A549 (cell line): ENCODE measurements around the gene HCLS1. TPM values are rescaled to one million over a fixed set of nuclear protein-coding genes. Genes with fewer than 3 reads are reported as not detected.

Experiments
- ATAC-seq, 2 experiments: fragments of 200-7000 bp in 1 of 2; fragments of >200 bp in 1 of 2; cut with Nextera tagmentation in 1 of 2; cut with Tn5 transposase in 1 of 2; 3 replicates each; pipeline versions ENCODE4 v1.8.0 to v1.9.1; 2018 to 2020; ENCODE audit warnings: mild to moderate bottlenecking in 1 of 2, moderate library complexity in 1 of 2
- CTCF ChIA-PET: fragments of 300-600 bp; sonication (Branson Sonifier 250); formaldehyde crosslinking; extraction: SDS; loops from one replicate; lab custom pipeline; 2021; ENCODE audit warnings: antibody characterized with exemption, inconsistent platforms; lab: Yijun Ruan, JAX
- POLR2A ChIA-PET: fragments of 350-600 bp; formaldehyde crosslinking; extraction: SDS; loops from one replicate; lab custom pipeline; 2021; ENCODE audit warnings: antibody characterized with exemption, inconsistent platforms; lab: Yijun Ruan, JAX
- DNase-seq, 2 experiments: peaks; one replicate each; pipeline versions ENCODE4 v3.0.0 to v3.0.0-alpha.2; 2011 to 2016; ENCODE audit warnings: low read depth in 1 of 2, low spot score in 1 of 2
- FAIRE-seq: peaks from 2 replicates; lab custom pipeline; 2011; peaks lifted over from hg19 to GRCh38; lab: Jason Lieb, UNC
- H3K27ac ChIP-seq, 2 experiments: fragments of >200 bp; sonication (Bioruptor Twin); formaldehyde crosslinking; 3 replicates each; pipeline ENCODE4 v1.5.1; 2016 to 2017
- H3K4me1 ChIP-seq: fragments of >200 bp; sonication (Bioruptor Twin); formaldehyde crosslinking; 3 replicates; pipeline ENCODE4 v1.6.1; 2016
- H3K4me2 ChIP-seq: fragments of >200 bp; sonication (Bioruptor Twin); formaldehyde crosslinking; 3 replicates; pipeline ENCODE4 v1.6.1; 2016
- H3K4me3 ChIP-seq: fragments of >200 bp; sonication (Bioruptor Twin); formaldehyde crosslinking; 3 replicates; pipeline ENCODE4 v1.5.1; 2016
- H3K9me3 ChIP-seq: fragments of >200 bp; sonication (Bioruptor Twin); formaldehyde crosslinking; 3 replicates; pipeline ENCODE4 v1.6.1; 2016
- BHLHE40 ChIP-seq: IDR thresholded peaks from 2 replicates; pipeline ENCODE4 v1.6.1; 2012; ENCODE audit warnings: low read depth, low read length, inconsistent platforms
- CBX2 ChIP-seq: fragments of 200-600 bp; sonication (generic); IDR thresholded peaks from 2 replicates; pipeline ENCODE4 v1.6.1; 2016; ENCODE audit warnings: low read depth, mild to moderate bottlenecking, borderline replicate concordance
- CHD2 ChIP-seq: fragments of 150-350 bp; IDR thresholded peaks from 2 replicates; pipeline ENCODE4 v1.6.1; 2014; ENCODE audit warnings: low read length; ENCODE audit not compliant: partially characterized antibody
- CHD4 ChIP-seq: fragments of 200-600 bp; sonication (generic); IDR thresholded peaks from 2 replicates; pipeline ENCODE4 v1.6.1; 2016; ENCODE audit warnings: antibody characterized with exemption, mild to moderate bottlenecking, borderline replicate concordance
- EHF ChIP-seq: fragments of 250-450 bp; sonication (Bioruptor Pico); IDR thresholded peaks from 2 replicates; pipeline ENCODE4 v1.5.0; 2020; ENCODE audit warnings: mild to moderate bottlenecking
- EHMT2 ChIP-seq: fragments of 200-600 bp; sonication (generic); IDR thresholded peaks from 2 replicates; pipeline ENCODE4 v1.6.1; 2016; ENCODE audit warnings: antibody characterized with exemption, low read depth, mild to moderate bottlenecking, moderate library complexity
- FOXS1 ChIP-seq: fragments of 250-450 bp; sonication (Bioruptor Pico); IDR thresholded peaks from 2 replicates; pipeline ENCODE4 v1.5.0; 2020; ENCODE audit warnings: mild to moderate bottlenecking, moderate library complexity
- HOXB5 ChIP-seq: fragments of 250-450 bp; sonication (Bioruptor Pico); IDR thresholded peaks from 2 replicates; pipeline ENCODE4 v1.5.0; 2020; ENCODE audit warnings: mild to moderate bottlenecking, moderate library complexity
- KDM1A ChIP-seq: fragments of 200-600 bp; sonication (generic); IDR thresholded peaks from 2 replicates; pipeline ENCODE4 v1.6.1; 2016; ENCODE audit warnings: low read depth, mild to moderate bottlenecking
- MAZ ChIP-seq: fragments of 150-350 bp; IDR thresholded peaks from 2 replicates; pipeline ENCODE4 v1.6.1; 2014; ENCODE audit warnings: antibody characterized with exemption, low read depth, low read length, borderline replicate concordance
- NPAS2 ChIP-seq: fragments of 250-450 bp; sonication (Bioruptor Pico); IDR thresholded peaks from 2 replicates; pipeline ENCODE4 v1.8.0; 2022; ENCODE audit warnings: mild to moderate bottlenecking, moderate library complexity, borderline replicate concordance
- NR3C1 ChIP-seq: fragments of >200 bp; sonication (Bioruptor Twin); formaldehyde crosslinking; IDR thresholded peaks from 3 replicates; pipeline ENCODE4 v1.6.1; 2017
- PBX3 ChIP-seq: IDR thresholded peaks from 2 replicates; pipeline ENCODE4 v1.6.1; 2012
- PHF8 ChIP-seq: fragments of 200-600 bp; sonication (generic); IDR thresholded peaks from 2 replicates; pipeline ENCODE4 v1.6.1; 2016; ENCODE audit warnings: low read depth, mild to moderate bottlenecking, antibody characterized with exemption, moderate library complexity, borderline replicate concordance
- RAD21 ChIP-seq, 2 experiments: fragments of >200 bp in 1 of 2; sonication (Bioruptor Twin) in 1 of 2; formaldehyde crosslinking in 1 of 2; IDR thresholded peaks in 1 of 2; conservative IDR thresholded peaks in 1 of 2; 2 replicates in 1 of 2; 3 replicates in 1 of 2; pipeline ENCODE4 v1.6.1; 2012 to 2018; ENCODE audit warnings: inconsistent platforms in 1 of 2
- RARB ChIP-seq: fragments of 250-450 bp; sonication (Bioruptor Pico); IDR thresholded peaks from 2 replicates; pipeline ENCODE4 v1.8.0; 2021; ENCODE audit warnings: mild to moderate bottlenecking, moderate library complexity
- REST ChIP-seq: fragments of 200-600 bp; sonication (generic); IDR thresholded peaks from 2 replicates; pipeline ENCODE4 v1.6.1; 2016; ENCODE audit warnings: antibody characterized with exemption, mild to moderate bottlenecking, moderate library complexity
- SMC3 ChIP-seq: fragments of >200 bp; sonication (Bioruptor Twin); formaldehyde crosslinking; IDR thresholded peaks from 3 replicates; pipeline ENCODE4 v1.6.1; 2018; ENCODE audit warnings: inconsistent platforms
- ZSCAN20 ChIP-seq: fragments of 250-450 bp; sonication (Bioruptor Pico); IDR thresholded peaks from 2 replicates; pipeline ENCODE4 v1.8.0; 2022; ENCODE audit warnings: mild to moderate bottlenecking, moderate library complexity
- WGBS: methylation state at CpG from one replicate; pipeline ENCODE4 v1.1.6; 2017; ENCODE audit errors: missing lambda C conversion rate; 5-methylcytosine and 5-hydroxymethylcytosine counted together
- polyA plus RNA-seq, 4 experiments: library from polyadenylated mRNA; depleted of rRNA in 3 of 4; stranded (reverse); fragments of >200 nt; fragmentation: RNase III in 1 of 4; extraction: RNeasy Plus Mini Kit Qiagen cat#74134 plus additional on column Dnase treatment in 1 of 4; gene quantifications; 2 replicates in 3 of 4; 3 replicates in 1 of 4; pipeline ENCODE4 v1.2.3, GENCODE V29; 2011 to 2017
- TF ChIP-seq, protein P1 (sequence below): fragments of 450-650 bp; IDR thresholded peaks from 2 replicates; pipeline ENCODE4 v1.6.1; 2014; ENCODE audit warnings: antibody characterized with exemption
- TF ChIP-seq, protein P2 (sequence below): fragments of >200 bp; sonication (Bioruptor Twin); formaldehyde crosslinking; IDR thresholded peaks from 2 replicates; pipeline ENCODE4 v1.6.1; 2016

HCLS1 gene
- polyA plus RNA-seq, 2 of the 4 experiments (the other 2 are of a cell fraction), result 0.12 to 0.14 TPM

- Histone ChIP-seq H3K27ac (no peak overlapping the region), H3K4me1 (0 out of 3 replicates have a peak, but pooled peaks cover 6% of the 10 kb centered on the region), H3K4me3 (no peak overlapping the region), H3K9me3 (no peaks in the 10 kb centered on the region; the same call in 2 of the 3 replicates), H3K4me2 (no peak overlapping the region)
- no peak for DNase-seq
- TF ChIP-seq PHF8 (no peak), ZSCAN20 (CRISPR knock-in tag) (no peak), NR3C1 (no peak), KDM1A (no peak), FOXS1 (CRISPR knock-in tag) (no peak)
- 91% methylated on average over 2 of the region's 2 CpGs for WGBS
- no peak for ATAC-seq
- ChIA-PET CTCF (no interaction called here), POLR2A (no interaction called here)
- FAIRE-seq, result no peak
Measured at GRCh38 chr3:121707531-121708273, 47.0 kb upstream of the HCLS1 start.

DNA sequence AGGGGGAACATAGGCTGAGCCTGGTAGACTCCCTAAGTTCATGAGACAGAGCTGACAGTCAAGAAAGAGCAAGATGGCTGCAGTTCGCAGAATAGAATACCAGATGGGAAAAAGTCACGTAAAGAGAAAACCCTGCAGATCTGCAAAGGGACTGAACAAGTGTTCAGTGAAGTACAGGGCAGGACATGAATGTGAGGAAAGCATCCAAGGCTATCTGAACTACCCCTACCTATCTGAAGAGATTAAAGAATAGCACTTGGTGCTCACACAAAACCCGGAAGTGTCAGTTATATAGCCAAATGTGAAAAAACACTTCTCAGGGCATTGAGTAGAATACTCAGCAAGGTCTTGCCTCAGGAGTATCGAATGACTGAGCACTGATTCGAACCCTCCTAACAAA, 44.8 kb upstream of the HCLS1 start:
- DNase-seq, result no peak
- FAIRE-seq, result no peak
- 89% methylated on average over 5 of the region's 5 CpGs for whole genome bisulfite sequencing

More for the DNA sequence above, 44.8 kb upstream of the HCLS1 start:
- ChIA-PET POLR2A (no interaction called here), CTCF (no interaction called here)
- 0 out of 3 replicates have a peak, but pooled peaks cover 6% of the 10 kb centered on the region for H3K4me1 ChIP-seq
- H3K9me3 ChIP-seq, result no peaks in the 10 kb centered on the region; the same call in 2 of the 3 replicates
- no peak overlapping the region for H3K27ac ChIP-seq
- H3K4me3 ChIP-seq, result no peak overlapping the region
- TF ChIP-seq MAZ, result no peak
- no peak for TF ChIP-seq EHMT2
- TF ChIP-seq, protein P1, sequence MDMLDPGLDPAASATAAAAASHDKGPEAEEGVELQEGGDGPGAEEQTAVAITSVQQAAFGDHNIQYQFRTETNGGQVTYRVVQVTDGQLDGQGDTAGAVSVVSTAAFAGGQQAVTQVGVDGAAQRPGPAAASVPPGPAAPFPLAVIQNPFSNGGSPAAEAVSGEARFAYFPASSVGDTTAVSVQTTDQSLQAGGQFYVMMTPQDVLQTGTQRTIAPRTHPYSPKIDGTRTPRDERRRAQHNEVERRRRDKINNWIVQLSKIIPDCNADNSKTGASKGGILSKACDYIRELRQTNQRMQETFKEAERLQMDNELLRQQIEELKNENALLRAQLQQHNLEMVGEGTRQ, result no peak
- no peak for TF ChIP-seq EHF (CRISPR knock-in tag)
- no peak for TF ChIP-seq NPAS2 (CRISPR knock-in tag)
- TF ChIP-seq PBX3, result no peak
- no peak for TF ChIP-seq RARB (CRISPR knock-in tag)
- no peak for TF ChIP-seq ZSCAN20 (CRISPR knock-in tag)
- TF ChIP-seq PHF8, result no peak
- TF ChIP-seq, protein P2, sequence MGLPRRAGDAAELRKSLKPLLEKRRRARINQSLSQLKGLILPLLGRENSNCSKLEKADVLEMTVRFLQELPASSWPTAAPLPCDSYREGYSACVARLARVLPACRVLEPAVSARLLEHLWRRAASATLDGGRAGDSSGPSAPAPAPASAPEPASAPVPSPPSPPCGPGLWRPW, result no peak
- TF ChIP-seq CHD4, result no peak
- no peak for TF ChIP-seq RAD21 (conservative IDR thresholded peaks at IDR 0.05 in 1 of 2, IDR thresholded peaks at IDR 0.05 in 1 of 2)
- no peak for TF ChIP-seq BHLHE40
- no peak for TF ChIP-seq CBX2
- no peak for TF ChIP-seq REST
- TF ChIP-seq CHD2, result no peak
- no peak for TF ChIP-seq HOXB5 (CRISPR knock-in tag)
- TF ChIP-seq SMC3, result no peak
- ATAC-seq, result no peak
- H3K4me2 ChIP-seq, result no peak overlapping the region
